ENCODE data around the gene MYF5.
"Not testable (repeated sequence)": the region's sequence is repeated elsewhere in the genome, so short reads cannot be mapped to it uniquely, and the experiment has no call there.

MYF5 gene

GRCh38 chr12:80716696-80717469, at the start of gene MYF5:
Gene MYF5 (plus strand): TSS chr12:80716912. CDS start chr12:80717064, 152 bp downstream.
- DNase-seq: no peak

DNA sequence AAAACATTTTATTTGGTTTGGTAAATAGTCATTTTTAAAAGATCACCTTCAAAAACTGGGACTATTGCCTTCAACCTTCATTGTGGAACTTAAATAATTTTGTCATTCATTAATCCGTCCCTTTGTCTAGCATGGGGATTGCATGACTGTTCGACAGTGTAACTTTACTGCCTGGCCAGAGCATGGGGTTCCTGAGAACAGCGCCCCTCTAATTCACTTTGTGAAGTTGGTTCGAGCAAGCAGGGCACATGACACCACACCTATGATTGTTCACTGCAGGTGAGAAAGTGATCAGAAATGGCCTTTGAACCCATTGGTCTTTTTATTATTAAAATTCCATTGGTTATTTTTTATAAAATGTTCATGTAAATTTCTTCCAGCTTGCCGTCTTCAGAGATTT, 46.5 kb upstream of the MYF5 start:
- DNase-seq: no peak

DNA sequence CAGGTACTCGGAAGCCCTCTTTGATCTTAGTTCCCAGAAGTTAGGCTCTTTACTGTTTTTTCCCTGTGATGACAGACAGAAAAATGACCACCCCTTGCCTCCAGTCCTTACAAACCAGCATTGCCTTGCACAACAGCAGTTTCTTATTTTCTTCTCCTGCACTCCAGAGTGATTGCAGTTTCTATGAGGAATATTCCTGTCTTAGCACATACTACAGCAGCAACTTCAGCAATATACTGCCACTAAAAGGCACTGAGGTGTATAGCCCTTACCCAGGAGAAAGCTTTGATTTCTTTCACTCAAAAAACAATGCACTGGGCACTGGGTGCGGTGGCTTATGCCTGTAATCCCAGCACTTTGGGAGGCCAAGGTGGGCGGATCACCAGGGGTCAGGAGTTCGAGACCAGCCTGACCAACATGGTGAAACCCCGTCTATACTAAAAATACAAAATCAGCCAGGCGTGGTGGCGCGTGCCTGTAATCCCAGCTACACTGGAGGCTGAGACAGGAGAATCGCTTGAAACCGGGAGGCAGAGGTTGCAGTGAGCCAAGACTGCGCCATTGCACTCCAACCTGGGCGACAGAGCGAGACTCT, 40.6 kb upstream of the MYF5 start:
- not testable (repeated sequence) for DNase-seq

DNA sequence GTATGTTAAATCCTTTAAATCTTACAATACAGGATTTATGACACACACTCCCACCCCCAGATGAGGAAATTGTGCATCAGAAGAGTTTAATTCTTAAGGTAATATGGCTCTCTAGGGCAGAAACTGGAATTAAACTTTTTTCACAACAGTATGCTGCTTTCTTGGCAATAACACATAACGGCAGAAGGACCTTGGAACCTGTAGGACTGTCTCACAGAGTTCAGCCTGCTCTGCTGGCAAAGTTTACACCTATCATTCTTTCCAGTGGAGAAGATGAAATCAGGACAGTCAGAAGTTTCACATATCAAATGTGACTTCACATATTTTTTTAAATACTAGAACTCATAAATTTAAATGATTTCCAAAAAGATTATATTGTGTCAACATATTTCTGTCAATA, 39.9 kb upstream of the MYF5 start:
- DNase-seq: no peak

- no peak for DNase-seq
Observed at GRCh38 chr12:80677994-80678393, 38.7 kb upstream of the MYF5 start.

- DNase-seq: no peak
Observed at GRCh38 chr12:80679346-80680131, 37.2 kb upstream of the MYF5 start.

DNA sequence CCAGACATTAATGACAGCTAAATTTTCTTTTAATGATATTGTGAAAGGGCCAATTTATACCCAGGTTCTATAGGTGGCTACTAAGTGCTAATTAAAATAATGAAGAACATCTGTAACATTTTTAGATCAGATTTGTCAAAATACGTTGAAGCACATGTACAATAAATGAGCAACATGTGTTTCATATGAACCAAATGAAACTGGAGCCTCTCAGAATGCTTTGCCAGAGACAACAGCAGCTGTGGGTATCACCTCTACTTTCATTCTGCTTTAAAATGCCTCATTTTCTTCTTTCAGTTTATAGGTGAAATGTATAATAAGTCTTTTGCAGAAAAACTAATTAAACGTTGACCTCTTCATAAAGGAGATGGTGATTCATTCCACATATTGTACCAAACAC, 35.4 kb upstream of the MYF5 start:
- DNase-seq: no peak

- no peak for DNase-seq
Observed at GRCh38 chr12:80681786-80682185, 34.9 kb upstream of the MYF5 start.

GRCh38 chr12:80684077-80684495, 32.6 kb upstream of the MYF5 start:
- peak; percentile 28 for DNase-seq

- no peak for DNase-seq
Observed at GRCh38 chr12:80690090-80690489, 26.6 kb upstream of the MYF5 start.

DNA sequence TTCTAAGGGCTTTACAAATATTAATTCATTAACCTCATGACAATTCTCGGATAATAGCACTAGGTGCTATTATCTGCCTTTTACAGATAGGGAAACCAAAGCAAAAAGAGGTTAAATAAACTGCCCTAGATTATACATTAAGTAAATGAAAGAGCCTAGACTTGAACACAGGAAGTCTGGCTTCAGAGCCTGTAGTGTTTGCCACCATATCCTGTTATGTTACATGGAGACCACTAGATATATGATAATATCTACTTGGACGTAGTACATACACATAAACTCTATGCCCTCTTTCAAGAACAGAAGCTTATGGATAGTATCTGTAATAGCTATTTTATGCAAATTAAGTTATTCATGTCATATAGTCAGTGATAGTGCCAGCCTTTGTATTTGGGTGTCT, 26.2 kb upstream of the MYF5 start:
- DNase-seq: no peak

DNA sequence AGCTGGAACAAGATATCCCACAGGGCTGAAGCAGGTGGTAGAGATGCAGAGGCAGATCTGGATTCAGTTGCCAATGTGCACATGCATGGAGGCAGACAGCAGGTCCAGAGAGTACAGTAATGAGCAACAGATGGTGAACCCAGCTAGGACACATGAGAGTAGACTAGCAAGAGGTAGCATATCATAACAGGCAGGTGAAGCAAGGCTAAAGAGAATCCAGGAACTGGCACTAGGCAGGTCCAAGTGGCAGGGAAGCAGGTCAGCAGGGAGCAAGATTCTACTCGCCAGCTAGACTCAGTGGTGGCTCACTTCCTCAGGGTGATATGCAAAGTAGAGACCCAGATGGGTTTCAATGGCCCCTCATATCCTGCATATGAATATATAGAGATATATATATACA, 24.6 kb upstream of the MYF5 start:
- DNase-seq: no peak

GRCh38 chr12:80697270-80697887, 19.3 kb upstream of the MYF5 start:
- no peak for DNase-seq

DNA sequence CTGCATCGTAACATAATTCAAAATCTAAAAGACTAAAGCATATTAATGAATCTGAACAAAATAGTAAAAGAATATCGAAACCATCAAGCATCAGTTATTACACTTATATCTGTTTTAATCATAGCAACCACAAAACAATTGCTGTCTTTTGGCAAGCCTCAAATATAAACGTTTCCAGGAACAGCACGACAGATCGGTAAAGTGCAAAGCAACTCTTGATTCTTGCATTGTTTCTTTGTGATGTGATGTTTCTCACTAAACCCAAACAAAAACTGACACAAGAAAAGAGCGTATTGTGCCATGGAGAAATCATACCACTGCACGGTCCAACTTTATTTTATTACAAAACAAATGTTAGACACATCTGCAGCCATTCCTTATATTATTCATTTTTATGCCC, 18.5 kb upstream of the MYF5 start:
- DNase-seq: no peak

GRCh38 chr12:80698847-80699542, 17.7 kb upstream of the MYF5 start:
- no peak for DNase-seq

DNA sequence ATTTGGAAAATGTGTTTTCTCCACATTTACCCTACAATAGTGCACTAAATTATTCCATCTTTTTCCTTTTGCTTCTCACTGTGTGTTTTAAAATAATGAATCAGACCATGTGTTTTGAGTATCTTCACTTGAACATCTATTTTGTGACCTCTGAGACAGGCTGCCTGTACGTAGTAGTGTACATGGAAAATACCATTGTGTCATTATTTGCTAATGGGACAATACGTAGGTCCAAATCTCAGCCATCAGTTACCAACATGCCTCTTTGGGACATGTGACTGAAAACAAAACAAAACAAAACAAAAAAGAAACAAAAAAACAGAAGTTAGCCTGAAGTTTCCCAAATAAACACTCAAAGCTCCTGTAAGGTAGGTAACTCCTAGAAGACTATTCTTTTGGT, 16.4 kb upstream of the MYF5 start:
- no peak for DNase-seq

- DNase-seq: no peak
Observed at GRCh38 chr12:80701388-80701787, 15.3 kb upstream of the MYF5 start.

DNA sequence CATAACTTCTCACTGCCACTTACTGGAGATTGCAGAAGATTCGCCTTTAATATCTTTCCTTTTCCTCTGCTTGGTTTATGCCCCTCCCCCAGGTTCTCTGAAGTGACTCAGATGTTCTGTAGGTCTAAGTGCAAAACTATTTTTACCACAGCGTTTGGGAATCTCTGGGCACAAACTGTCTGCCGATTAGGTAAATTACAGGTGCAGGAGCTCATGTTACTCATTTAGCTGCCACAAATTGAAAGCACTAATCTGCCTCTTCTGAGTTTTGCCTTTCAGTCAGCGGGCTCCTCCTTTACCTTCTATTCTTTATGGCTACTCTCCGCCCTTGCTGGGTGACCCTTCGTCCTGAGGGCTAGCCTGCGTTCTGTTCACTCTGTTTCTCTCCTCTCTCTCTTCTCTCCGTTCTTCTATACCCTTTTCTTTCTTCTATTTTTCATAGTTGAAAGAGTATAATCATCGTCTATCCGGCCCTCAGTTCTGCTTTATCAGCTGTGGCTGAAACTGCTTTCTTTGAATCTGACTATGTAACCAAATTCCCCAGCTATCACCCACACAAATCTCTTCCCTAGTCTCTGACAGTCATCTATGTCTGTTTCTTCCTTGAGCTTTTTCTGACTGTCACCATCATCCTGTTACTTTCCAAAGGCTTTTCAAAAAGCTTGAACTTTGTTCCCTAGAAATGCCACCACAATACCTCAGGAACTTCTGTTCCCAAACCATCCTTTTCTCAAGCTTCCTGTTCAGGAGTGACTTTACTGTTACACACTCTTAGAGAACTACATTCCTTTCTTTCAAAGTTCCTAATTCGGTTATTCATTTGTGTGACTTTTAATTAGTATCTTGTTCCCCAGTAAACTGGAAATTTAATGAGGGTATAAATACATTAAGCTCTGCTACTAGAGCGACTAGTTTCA, 13.6 kb upstream of the MYF5 start:
- no peak for DNase-seq

- no peak for DNase-seq
Observed at GRCh38 chr12:80704420-80704819, 12.3 kb upstream of the MYF5 start.

DNA sequence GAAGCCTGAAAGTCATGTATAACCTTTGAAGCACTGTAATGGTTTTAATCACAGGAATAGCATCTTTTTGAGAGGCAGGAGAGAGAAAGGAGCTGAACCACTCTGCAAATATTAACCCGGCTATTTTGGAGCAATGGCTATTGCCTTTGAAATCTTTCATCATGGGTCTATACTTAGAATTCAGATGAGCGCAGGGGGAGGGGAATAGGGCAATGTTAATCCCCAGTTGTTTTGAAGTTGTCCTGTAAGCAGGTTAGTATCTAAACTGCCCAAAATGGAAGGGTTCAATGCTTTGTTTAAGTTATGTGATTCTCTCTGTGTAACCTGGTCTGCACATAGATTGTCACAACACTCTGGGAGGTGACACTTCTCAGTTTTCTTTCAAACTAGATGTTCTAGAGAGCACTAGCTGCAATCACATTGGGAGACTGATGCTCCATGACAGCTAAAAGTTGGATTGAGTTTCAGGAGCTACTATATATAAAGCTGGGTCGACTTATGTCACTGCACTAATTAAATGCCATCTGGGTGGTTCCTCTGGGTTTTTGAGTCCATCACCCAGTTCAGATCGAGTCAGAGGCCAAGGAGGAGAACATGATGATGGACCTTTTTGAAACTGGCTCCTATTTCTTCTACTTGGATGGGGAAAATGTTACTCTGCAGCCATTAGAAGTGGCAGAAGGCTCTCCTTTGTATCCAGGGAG, 9.4 kb upstream of the MYF5 start, which contains the start of gene MYF6:
MYF6 (plus strand) TSS at position 509 of the 704 bp plus-strand sequence; CDS start at position 595, 86 bp downstream.
- DNase-seq: no peak

DNA sequence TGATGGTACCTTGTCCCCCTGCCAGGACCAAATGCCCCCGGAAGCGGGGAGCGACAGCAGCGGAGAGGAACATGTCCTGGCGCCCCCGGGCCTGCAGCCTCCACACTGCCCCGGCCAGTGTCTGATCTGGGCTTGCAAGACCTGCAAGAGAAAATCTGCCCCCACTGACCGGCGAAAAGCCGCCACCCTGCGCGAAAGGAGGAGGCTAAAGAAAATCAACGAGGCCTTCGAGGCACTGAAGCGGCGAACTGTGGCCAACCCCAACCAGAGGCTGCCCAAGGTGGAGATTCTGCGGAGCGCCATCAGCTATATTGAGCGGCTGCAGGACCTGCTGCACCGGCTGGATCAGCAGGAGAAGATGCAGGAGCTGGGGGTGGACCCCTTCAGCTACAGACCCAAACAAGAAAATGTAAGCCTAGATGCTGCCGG, 8.9 kb upstream of the MYF5 start:
- no peak for DNase-seq
